Measurements from ENCODE around the gene ZFHX3.

DNA sequence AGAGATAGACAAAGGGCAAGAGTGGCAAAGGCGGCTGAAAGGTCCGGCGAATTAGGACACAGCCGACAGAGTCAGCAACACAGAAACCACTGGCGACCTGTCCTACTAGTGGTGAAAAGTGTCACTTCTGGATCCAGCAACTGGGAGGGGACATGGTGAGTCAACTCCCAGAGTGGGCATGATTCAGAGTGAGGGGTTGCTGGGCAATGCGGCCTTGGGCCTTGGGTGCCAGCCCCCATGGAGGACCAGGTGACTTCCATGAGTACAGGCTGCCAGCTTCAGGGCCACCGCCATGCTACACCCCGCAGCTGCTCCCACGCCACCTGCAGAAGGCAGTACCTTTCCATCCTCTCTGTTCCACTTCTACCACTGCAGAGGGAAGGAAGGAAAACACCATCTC, 110.6 kb downstream of the ZFHX3 start:
- TF ChIP-seq, protein P1, sequence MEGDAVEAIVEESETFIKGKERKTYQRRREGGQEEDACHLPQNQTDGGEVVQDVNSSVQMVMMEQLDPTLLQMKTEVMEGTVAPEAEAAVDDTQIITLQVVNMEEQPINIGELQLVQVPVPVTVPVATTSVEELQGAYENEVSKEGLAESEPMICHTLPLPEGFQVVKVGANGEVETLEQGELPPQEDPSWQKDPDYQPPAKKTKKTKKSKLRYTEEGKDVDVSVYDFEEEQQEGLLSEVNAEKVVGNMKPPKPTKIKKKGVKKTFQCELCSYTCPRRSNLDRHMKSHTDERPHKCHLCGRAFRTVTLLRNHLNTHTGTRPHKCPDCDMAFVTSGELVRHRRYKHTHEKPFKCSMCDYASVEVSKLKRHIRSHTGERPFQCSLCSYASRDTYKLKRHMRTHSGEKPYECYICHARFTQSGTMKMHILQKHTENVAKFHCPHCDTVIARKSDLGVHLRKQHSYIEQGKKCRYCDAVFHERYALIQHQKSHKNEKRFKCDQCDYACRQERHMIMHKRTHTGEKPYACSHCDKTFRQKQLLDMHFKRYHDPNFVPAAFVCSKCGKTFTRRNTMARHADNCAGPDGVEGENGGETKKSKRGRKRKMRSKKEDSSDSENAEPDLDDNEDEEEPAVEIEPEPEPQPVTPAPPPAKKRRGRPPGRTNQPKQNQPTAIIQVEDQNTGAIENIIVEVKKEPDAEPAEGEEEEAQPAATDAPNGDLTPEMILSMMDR (optimal IDR thresholded peaks at IDR 0.05 in 1 of 3, IDR thresholded peaks at IDR 0.05 in 1 of 3, conservative IDR thresholded peaks at IDR 0.05 in 1 of 3; ENCODE audit: extremely low read depth in 1 of 3, insufficient read depth in 2 of 3, low read length in 3 of 3) = no peak
- TF ChIP-seq EZH2 (IDR thresholded peaks at IDR 0.05; ENCODE audit: low read length) = no peak
